ENCODE results near the gene PAXX.

PAXX gene

DNA sequence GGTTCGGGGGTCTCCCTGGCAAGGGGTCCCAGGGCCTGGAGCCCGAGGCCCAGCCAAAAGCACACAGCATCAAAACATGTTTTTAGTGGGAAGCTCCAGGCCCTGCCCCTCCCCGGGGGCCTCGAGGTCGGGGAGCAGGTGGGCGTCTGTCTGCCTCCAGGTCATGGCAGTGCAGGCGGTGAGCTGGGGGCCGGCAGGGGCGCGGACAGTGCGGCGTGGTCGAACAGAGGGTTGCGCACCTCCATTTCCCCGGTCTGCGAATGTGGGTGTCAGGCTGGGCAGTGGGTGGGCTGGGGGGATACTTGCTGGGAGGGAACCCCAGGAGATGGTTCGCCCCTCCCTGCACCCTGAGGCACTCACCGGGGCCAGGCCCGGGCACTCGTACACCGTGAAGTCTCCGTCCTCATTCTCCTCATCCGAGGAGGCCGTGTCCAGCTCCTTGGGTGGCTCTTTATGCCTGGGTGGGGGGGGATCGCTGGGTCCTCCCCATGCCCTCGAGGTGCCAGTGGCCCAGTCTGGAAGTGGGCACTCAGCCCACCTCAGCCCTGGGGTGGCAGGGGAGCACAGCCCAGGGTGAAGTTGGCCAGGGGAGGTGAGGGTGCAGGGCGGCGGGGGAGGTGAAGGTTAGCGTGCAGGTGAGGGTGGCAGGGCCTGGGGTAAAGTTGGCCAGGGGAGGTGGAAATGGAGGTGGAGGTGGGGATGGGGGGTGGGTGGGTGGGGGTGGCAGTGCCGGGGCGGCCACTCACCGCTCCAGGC lies 47.6 kb downstream of the PAXX start:
- Mint-ChIP-seq H3K4me3 (no peak overlapping the region), H3K27ac (no peak overlapping the region), H3K9me3 (no peaks in the 10 kb centered on the region), H3K4me1 (no peaks in the 10 kb centered on the region), H3K36me3 (ENCODE audit: low read depth) (no peaks in the 10 kb centered on the region), H3K27me3 (ENCODE audit: low read depth) (peaks cover 15% of the 10 kb centered on the region)
- TF ChIP-seq, protein P1, sequence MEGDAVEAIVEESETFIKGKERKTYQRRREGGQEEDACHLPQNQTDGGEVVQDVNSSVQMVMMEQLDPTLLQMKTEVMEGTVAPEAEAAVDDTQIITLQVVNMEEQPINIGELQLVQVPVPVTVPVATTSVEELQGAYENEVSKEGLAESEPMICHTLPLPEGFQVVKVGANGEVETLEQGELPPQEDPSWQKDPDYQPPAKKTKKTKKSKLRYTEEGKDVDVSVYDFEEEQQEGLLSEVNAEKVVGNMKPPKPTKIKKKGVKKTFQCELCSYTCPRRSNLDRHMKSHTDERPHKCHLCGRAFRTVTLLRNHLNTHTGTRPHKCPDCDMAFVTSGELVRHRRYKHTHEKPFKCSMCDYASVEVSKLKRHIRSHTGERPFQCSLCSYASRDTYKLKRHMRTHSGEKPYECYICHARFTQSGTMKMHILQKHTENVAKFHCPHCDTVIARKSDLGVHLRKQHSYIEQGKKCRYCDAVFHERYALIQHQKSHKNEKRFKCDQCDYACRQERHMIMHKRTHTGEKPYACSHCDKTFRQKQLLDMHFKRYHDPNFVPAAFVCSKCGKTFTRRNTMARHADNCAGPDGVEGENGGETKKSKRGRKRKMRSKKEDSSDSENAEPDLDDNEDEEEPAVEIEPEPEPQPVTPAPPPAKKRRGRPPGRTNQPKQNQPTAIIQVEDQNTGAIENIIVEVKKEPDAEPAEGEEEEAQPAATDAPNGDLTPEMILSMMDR (IDR thresholded peaks at IDR 0.05; ENCODE audit: unreplicated experiment in 3 of 3) = no peak

- H3K9me3 Mint-ChIP-seq = no peaks in the 10 kb centered on the region
- no peaks in the 10 kb centered on the region for H3K36me3 Mint-ChIP-seq (ENCODE audit: low read depth)
- no peaks in the 10 kb centered on the region for H3K4me1 Mint-ChIP-seq
- H3K27ac Mint-ChIP-seq = no peak overlapping the region
- TF ChIP-seq, protein P1 (IDR thresholded peaks at IDR 0.05; ENCODE audit: unreplicated experiment in 3 of 3) = no peak
- H3K27me3 Mint-ChIP-seq (ENCODE audit: low read depth) = peaks cover 20% of the 10 kb centered on the region
- H3K4me3 Mint-ChIP-seq = no peak overlapping the region
These were observed 48.3 kb downstream of the PAXX start for GRCh38 chr9:137040568-137040967.

DNA sequence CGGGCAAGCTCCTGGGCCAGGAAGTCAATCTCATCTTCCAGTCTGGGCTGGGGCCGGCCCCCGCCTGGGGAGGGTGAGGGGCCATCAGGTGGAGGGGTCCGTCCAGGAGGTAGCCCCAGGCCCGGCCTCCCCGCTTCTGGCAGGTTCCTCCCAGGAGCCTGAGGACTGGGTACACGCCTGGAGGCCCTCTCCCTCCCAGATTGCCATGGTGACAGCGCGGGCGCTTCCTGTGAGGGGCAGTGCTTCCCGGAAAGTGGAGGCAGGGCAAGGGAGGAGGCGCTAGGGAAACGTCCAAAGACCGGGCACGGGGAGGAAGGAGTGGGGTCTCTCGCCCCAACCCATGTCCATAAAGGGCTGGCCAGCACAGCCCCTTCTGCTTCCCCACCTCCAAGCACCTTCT lies 48.9 kb downstream of the PAXX start:
- no peak overlapping the region for H3K4me3 Mint-ChIP-seq
- H3K36me3 Mint-ChIP-seq (ENCODE audit: low read depth) = no peaks in the 10 kb centered on the region
- H3K27me3 Mint-ChIP-seq (ENCODE audit: low read depth) = peaks cover 20% of the 10 kb centered on the region
- no peaks in the 10 kb centered on the region for H3K9me3 Mint-ChIP-seq
- TF ChIP-seq, protein P1 (IDR thresholded peaks at IDR 0.05; ENCODE audit: unreplicated experiment in 3 of 3) = no peak
- no peak overlapping the region for H3K27ac Mint-ChIP-seq
- H3K4me1 Mint-ChIP-seq = no peaks in the 10 kb centered on the region

GRCh38 chr9:137042751-137043727 lies 50.8 kb downstream of the PAXX start:
- H3K9me3 Mint-ChIP-seq = no peaks in the 10 kb centered on the region
- H3K4me3 Mint-ChIP-seq = peak overlapping the region in 1 of 3 experiments; percentile 48
- no peak overlapping the region for H3K27ac Mint-ChIP-seq
- TF ChIP-seq, protein P1 (IDR thresholded peaks at IDR 0.05; ENCODE audit: unreplicated experiment in 3 of 3) = no peak
- no peaks in the 10 kb centered on the region for H3K36me3 Mint-ChIP-seq (ENCODE audit: low read depth)
- H3K27me3 Mint-ChIP-seq (ENCODE audit: low read depth) = peaks cover 39% of the 10 kb centered on the region
- no peaks in the 10 kb centered on the region for H3K4me1 Mint-ChIP-seq
